ENCODE data around the gene EDC4.

GRCh38 chr16:67857547-67858233, 15.2 kb upstream of the EDC4 start:
- TF ChIP-seq REST (IDR thresholded peaks at IDR 0.05; ENCODE audit: insufficient replicate concordance, low read depth): no peak
- TF ChIP-seq CTCF (IDR thresholded peaks at IDR 0.05; ENCODE audit: insufficient read depth, low read length): no peak
- no peak for TF ChIP-seq POLR2AphosphoS5 (IDR thresholded peaks at IDR 0.05; ENCODE audit: low read depth)
